IMR-90 (cell line): ENCODE results near the gene HIGD2A. TPM values are rescaled to one million over a fixed set of nuclear protein-coding genes. Genes with fewer than 3 reads are reported as not detected.

Experiments used
- ATAC-seq: fragments of 200-7000 bp; cut with Tn5 transposase; 2 replicates; pipeline ENCODE4 v1.9.1; 2020; ENCODE audit warnings: low read depth, mild to moderate bottlenecking, moderate library complexity
- BruUV-seq: library from RNA; stranded (reverse); fragments of 400-500 nt; replicated peaks from 2 replicates; lab custom pipeline; 2021; lab: Mats Ljungman, UMichigan
- CTCF ChIA-PET: fragments of 300-600 bp; formaldehyde crosslinking; extraction: SDS; loops from one replicate; lab custom pipeline; 2021; ENCODE audit warnings: antibody characterized with exemption; lab: Yijun Ruan, JAX
- POLR2A ChIA-PET: fragments of 300-600 bp; sonication (Branson Sonifier 250); formaldehyde crosslinking; loops from one replicate; lab custom pipeline; 2022; ENCODE audit warnings: antibody characterized with exemption; ENCODE audit not compliant: unreplicated experiment; lab: Charles Lee
- DNase-seq: peaks from one replicate; pipeline ENCODE4 v3.0.0; 2013
- H2AFZ ChIP-seq: replicated peaks from 2 replicates; pipeline ENCODE3; 2013; ENCODE audit warnings: low read length, mild to moderate bottlenecking; ENCODE audit not compliant: poor library complexity
- H2AK5ac ChIP-seq: 2 replicates; pipeline ENCODE4 v1.6.1; 2013; ENCODE audit warnings: low read depth, low read length, inconsistent platforms
- H2AK9ac ChIP-seq: replicated peaks from 2 replicates; pipeline ENCODE3; 2013; ENCODE audit warnings: mild to moderate bottlenecking, low read depth, low read length, moderate library complexity; ENCODE audit not compliant: poor library complexity
- H2BK120ac ChIP-seq: 2 replicates; pipeline ENCODE4 v1.6.1; 2013; ENCODE audit warnings: low read depth, low read length, inconsistent platforms
- H2BK15ac ChIP-seq: 3 replicates; pipeline ENCODE4 v1.6.1; 2013; ENCODE audit warnings: low read depth, low read length, inconsistent platforms
- H2BK20ac ChIP-seq: 2 replicates; pipeline ENCODE4 v1.6.1; 2013; ENCODE audit warnings: low read depth, mild to moderate bottlenecking, inconsistent platforms, low read length, moderate library complexity
- H2BK5ac ChIP-seq: 2 replicates; pipeline ENCODE4 v1.6.1; 2013; ENCODE audit warnings: mild to moderate bottlenecking, low read depth, low read length, inconsistent platforms; ENCODE audit not compliant: poor library complexity, severe bottlenecking
- H3K14ac ChIP-seq: replicated peaks from 2 replicates; pipeline ENCODE4 v1.6.1; 2013; ENCODE audit warnings: low read depth, low read length, inconsistent platforms
- H3K18ac ChIP-seq: 2 replicates; pipeline ENCODE4 v1.6.1; 2013; ENCODE audit warnings: low read depth, low read length, control low read depth
- H3K23ac ChIP-seq: 2 replicates; pipeline ENCODE4 v1.6.1; 2013; ENCODE audit warnings: low read depth, low read length, inconsistent platforms
- H3K27ac ChIP-seq: 2 replicates; pipeline ENCODE4 v1.5.1; 2013; ENCODE audit warnings: mild to moderate bottlenecking, control low read depth, low read length; ENCODE audit not compliant: insufficient read depth
- H3K27me3 ChIP-seq: 2 replicates; pipeline ENCODE4 v1.6.1; 2013; ENCODE audit warnings: low read length; ENCODE audit not compliant: control insufficient read depth, insufficient read depth
- H3K36me3 ChIP-seq: 2 replicates; pipeline ENCODE4 v1.6.1; 2013; ENCODE audit warnings: low read length, mixed read lengths; ENCODE audit not compliant: control insufficient read depth, insufficient read depth
- H3K4ac ChIP-seq: 2 replicates; pipeline ENCODE4 v1.6.1; 2013; ENCODE audit warnings: low read depth, low read length, inconsistent platforms
- H3K4me1 ChIP-seq: 2 replicates; pipeline ENCODE4 v1.6.1; 2013; ENCODE audit warnings: low read length, mixed read lengths; ENCODE audit not compliant: control insufficient read depth, insufficient read depth
- H3K4me2 ChIP-seq: 2 replicates; pipeline ENCODE4 v1.6.1; 2013; ENCODE audit warnings: low read depth, mild to moderate bottlenecking, control low read depth, low read length, moderate library complexity
- H3K4me3 ChIP-seq: 2 replicates; pipeline ENCODE4 v1.5.1; 2013; ENCODE audit warnings: low read depth, mild to moderate bottlenecking, control low read depth, low read length, moderate library complexity; ENCODE audit not compliant: insufficient read depth
- H3K56ac ChIP-seq: 2 replicates; pipeline ENCODE4 v1.6.1; 2013; ENCODE audit warnings: low read length, inconsistent platforms; ENCODE audit not compliant: insufficient read depth; ENCODE audit errors: extremely low read depth
- H3K79me1 ChIP-seq, 2 experiments: 2 replicates each; pipeline ENCODE4 v1.6.1; 2013; ENCODE audit warnings: low read length in 2 of 2, inconsistent platforms in 1 of 2, low read depth in 1 of 2
- H3K9ac ChIP-seq: 2 replicates; pipeline ENCODE4 v1.6.1; 2013; ENCODE audit warnings: low read depth, low read length, control low read depth
- H3K9me1 ChIP-seq: 2 replicates; pipeline ENCODE4 v1.6.1; 2013; ENCODE audit warnings: low read length, inconsistent platforms; ENCODE audit not compliant: insufficient read depth
- H3K9me3 ChIP-seq: 2 replicates; pipeline ENCODE4 v1.6.1; 2013; ENCODE audit warnings: low read length; ENCODE audit not compliant: control insufficient read depth, insufficient read depth
- H4K20me1 ChIP-seq: 2 replicates; pipeline ENCODE4 v1.6.1; 2013; ENCODE audit warnings: low read length, inconsistent platforms; ENCODE audit not compliant: insufficient read depth
- H4K5ac ChIP-seq: 2 replicates; pipeline ENCODE4 v1.6.1; 2013; ENCODE audit warnings: mild to moderate bottlenecking, low read depth, low read length, control low read depth
- H4K8ac ChIP-seq, 2 experiments: 2 replicates each; pipeline ENCODE4 v1.6.1; 2013; ENCODE audit warnings: low read depth in 2 of 2, low read length in 2 of 2, control low read depth in 1 of 2, inconsistent platforms in 1 of 2
- H4K91ac ChIP-seq: 2 replicates; pipeline ENCODE4 v1.6.1; 2013; ENCODE audit warnings: low read depth, low read length, inconsistent platforms; ENCODE audit not compliant: insufficient read depth
- CEBPB ChIP-seq: IDR thresholded peaks from 2 replicates; pipeline ENCODE4 v1.6.1; 2012; ENCODE audit warnings: low read depth, low read length, improper control_type of control experiment
- MAZ ChIP-seq: IDR thresholded peaks from 2 replicates; pipeline ENCODE4 v1.6.1; 2012; ENCODE audit warnings: low read depth, mild to moderate bottlenecking, low read length, improper control_type of control experiment, moderate library complexity, borderline replicate concordance
- POLR2A ChIP-seq: IDR thresholded peaks from 2 replicates; pipeline ENCODE4 v1.6.1; 2012; ENCODE audit warnings: mild to moderate bottlenecking, low read depth, low read length
- RAD21 ChIP-seq: IDR thresholded peaks from 2 replicates; pipeline ENCODE4 v1.6.1; 2012; ENCODE audit warnings: low read length, improper control_type of control experiment
- WGBS, 2 experiments: methylation state at CpG; one replicate each; pipeline versions ENCODE4 v1.1.5 to v1.1.7; 2013; ENCODE audit warnings: missing lambda C conversion rate in 2 of 2; ENCODE audit not compliant: insufficient read length in 1 of 2; ENCODE audit errors: extremely low coverage in 2 of 2; 5-methylcytosine and 5-hydroxymethylcytosine counted together
- dilution Hi-C: fragments of 300-500 bp; cut with HindIII; formaldehyde crosslinking; loops from one replicate; pipeline ENCODE4 v1.14.3; 2018; ENCODE audit warnings: low sequenced_read_pairs; ENCODE audit not compliant: unreplicated experiment
- in situ Hi-C: fragments of 300-500 bp; cut with MboI; formaldehyde crosslinking; loops from 3 replicates; pipeline ENCODE4 v1.14.3; 2019; ENCODE audit warnings: low sequenced_read_pairs, inconsistent platforms, mixed read lengths
- intact Hi-C: fragments of 100-400 bp; cut with micrococcal nuclease; formaldehyde crosslinking; loops from 2 replicates; pipeline ENCODE4 v1.10.0; 2022
- polyA plus RNA-seq, 3 experiments: library from polyadenylated mRNA; depleted of rRNA; stranded (reverse); fragments of >200 nt; gene quantifications; 2 replicates each; pipeline ENCODE4 v1.2.3, GENCODE V29; 2012; ENCODE audit warnings: low replicate concordance in 1 of 3
- total RNA-seq: library from RNA; depleted of rRNA; stranded (reverse); fragments of >200 nt; gene quantifications from 2 replicates; pipeline ENCODE4 v1.2.3, GENCODE V29; 2012

Gene HIGD2A
- total and polyA plus RNA-seq, 2 of the 4 experiments (the other 2 are of a cell fraction), result 35.0 to 131 TPM

GRCh38 chr5:176413255-176413565, 24.7 kb downstream of the HIGD2A start:
- peak overlapping the region; percentile 39; the same call in 1 of the 2 replicates for H3K4ac ChIP-seq
- no peak overlapping the region for H2AK5ac ChIP-seq
- H2BK20ac ChIP-seq, result no peak overlapping the region
- dilution Hi-C loops, result no loop called here
- peak overlapping the region; percentile 1; the same call in 1 of the 2 replicates for H3K9ac ChIP-seq
- peaks cover 6% of the 10 kb centered on the region for H3K36me3 ChIP-seq
- H4K91ac ChIP-seq, result no peak overlapping the region
- peaks cover 27 to 59% of the 10 kb centered on the region in 2 experiments for H3K79me1 ChIP-seq
- no peak for DNase-seq
- no peak for TF ChIP-seq POLR2A
- no peak for TF ChIP-seq CEBPB
- no peak for TF ChIP-seq MAZ
- TF ChIP-seq RAD21, result no peak
- peak overlapping the region; percentile 29 for H2AK9ac ChIP-seq
- intact Hi-C loops, result loop anchor here (10.0 kb wide), 1 partner anchor 232 kb away; the partner anchor contains the start of gene TSPAN17
- ATAC-seq, result no peak
- BruUV-seq, result no TSS peak
- POLR2A ChIA-PET, result no interaction called here
- no peaks in the 10 kb centered on the region for H3K9me3 ChIP-seq
- H3K4me3 ChIP-seq, result no peak overlapping the region
- no CpG with 5 or more reads among the region's 2 CpGs for WGBS, 2 experiments
- peaks cover 16% of the 10 kb centered on the region for H3K9me1 ChIP-seq
- no peak overlapping the region for H3K23ac ChIP-seq
- H4K5ac ChIP-seq, result no peak overlapping the region
- H3K56ac ChIP-seq, result no peak overlapping the region
- H2BK5ac ChIP-seq, result no peak overlapping the region
- in situ Hi-C loops, result no loop called here
- H3K18ac ChIP-seq, result no peak overlapping the region
- no peaks in the 10 kb centered on the region for H3K27me3 ChIP-seq
- peaks cover 45% of the 10 kb centered on the region for H4K20me1 ChIP-seq
- no peak overlapping the region for H3K4me2 ChIP-seq
- no peak overlapping the region for H3K14ac ChIP-seq
- no peak overlapping the region for H2BK15ac ChIP-seq
- no peak overlapping the region for H4K8ac ChIP-seq
- no peak overlapping the region for H2BK120ac ChIP-seq
- H3K4me1 ChIP-seq, result peaks cover 11% of the 10 kb centered on the region
- CTCF ChIA-PET, result no interaction called here
- no peak overlapping the region for H3K27ac ChIP-seq
- no peak overlapping the region for H2AFZ ChIP-seq
